PC-3 (cell line): ENCODE results near the gene APBB2.

ENCODE experiments used
- CTCF ChIP-seq: fragments of 300-600 bp; sonication (generic); conservative IDR thresholded peaks from 2 replicates; pipeline ENCODE4 v1.5.1; 2017; ENCODE audit warnings: antibody characterized with exemption, low read depth, mild to moderate bottlenecking, low read length
- EZH2 ChIP-seq: fragments of 300-600 bp; sonication (generic); IDR thresholded peaks from one replicate; pipeline ENCODE4 v1.6.1; 2017; ENCODE audit warnings: antibody characterized with exemption, mild to moderate bottlenecking, low read length; ENCODE audit not compliant: unreplicated experiment
- EZH2phosphoT487 ChIP-seq: fragments of 300-600 bp; sonication (generic); IDR thresholded peaks from 2 replicates; pipeline ENCODE4 v1.6.1; 2018; ENCODE audit warnings: mild to moderate bottlenecking, antibody characterized with exemption, low read length, borderline replicate concordance

- TF ChIP-seq CTCF (no peak), EZH2 (no peak), EZH2phosphoT487 (no peak)
Measured at GRCh38 chr4:41257257-41257901, 43.0 kb upstream of the APBB2 start.
